ENCODE results near the gene STK26. TPM values are rescaled to one million over a fixed set of nuclear protein-coding genes. Genes with fewer than 3 reads are reported as not detected.
A peak's percentile ranks its signal among the peaks of the same experiment; 100 is the strongest.

Gene STK26
- total RNA-seq, 1 experiment from 2014 or later = 17.5 TPM

DNA sequence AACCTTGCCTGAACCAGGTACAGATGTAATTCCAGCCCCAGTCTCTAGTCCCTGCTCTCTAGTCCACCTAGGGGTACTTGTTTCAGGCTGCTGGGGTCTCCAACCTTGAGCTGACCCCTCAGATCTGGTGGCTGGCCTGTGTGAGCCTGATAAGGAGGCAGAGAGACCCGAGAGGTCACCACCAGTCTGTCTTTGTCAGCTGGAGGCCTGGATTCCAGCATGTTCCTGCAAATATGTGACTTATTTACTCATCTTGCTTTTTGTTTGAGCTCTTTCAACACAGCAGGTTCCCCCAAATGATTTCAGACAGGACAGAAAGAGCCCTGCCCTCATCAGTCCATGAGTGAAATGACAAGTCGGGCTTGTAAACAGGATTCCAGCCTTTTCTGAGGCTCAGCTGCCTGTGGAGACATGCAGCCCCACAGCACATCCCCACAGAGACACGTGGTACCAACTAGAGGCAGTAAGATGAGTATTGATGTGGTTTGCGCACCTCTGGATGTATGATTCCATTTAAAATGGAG, 37.5 kb upstream of the STK26 start:
- TF ChIP-seq, protein P1, sequence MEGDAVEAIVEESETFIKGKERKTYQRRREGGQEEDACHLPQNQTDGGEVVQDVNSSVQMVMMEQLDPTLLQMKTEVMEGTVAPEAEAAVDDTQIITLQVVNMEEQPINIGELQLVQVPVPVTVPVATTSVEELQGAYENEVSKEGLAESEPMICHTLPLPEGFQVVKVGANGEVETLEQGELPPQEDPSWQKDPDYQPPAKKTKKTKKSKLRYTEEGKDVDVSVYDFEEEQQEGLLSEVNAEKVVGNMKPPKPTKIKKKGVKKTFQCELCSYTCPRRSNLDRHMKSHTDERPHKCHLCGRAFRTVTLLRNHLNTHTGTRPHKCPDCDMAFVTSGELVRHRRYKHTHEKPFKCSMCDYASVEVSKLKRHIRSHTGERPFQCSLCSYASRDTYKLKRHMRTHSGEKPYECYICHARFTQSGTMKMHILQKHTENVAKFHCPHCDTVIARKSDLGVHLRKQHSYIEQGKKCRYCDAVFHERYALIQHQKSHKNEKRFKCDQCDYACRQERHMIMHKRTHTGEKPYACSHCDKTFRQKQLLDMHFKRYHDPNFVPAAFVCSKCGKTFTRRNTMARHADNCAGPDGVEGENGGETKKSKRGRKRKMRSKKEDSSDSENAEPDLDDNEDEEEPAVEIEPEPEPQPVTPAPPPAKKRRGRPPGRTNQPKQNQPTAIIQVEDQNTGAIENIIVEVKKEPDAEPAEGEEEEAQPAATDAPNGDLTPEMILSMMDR (IDR thresholded peaks at IDR 0.05; ENCODE audit: unreplicated experiment) = no peak
- no peak overlapping the region for H3K4me3 Mint-ChIP-seq (ENCODE audit: unreplicated experiment)
- H3K27ac Mint-ChIP-seq (ENCODE audit: low read depth, unreplicated experiment) = no peak overlapping the region
- H3K4me1 Mint-ChIP-seq (ENCODE audit: insufficient read depth, unreplicated experiment) = no peaks in the 10 kb centered on the region
- POLR2A ChIA-PET = no interaction called here
- CTCF ChIA-PET = no interaction called here
- intact Hi-C loops (cut with micrococcal nuclease) = no loop called here
- no peak for DNase-seq (ENCODE audit: unreplicated experiment)
- H3K9me3 Mint-ChIP-seq (ENCODE audit: unreplicated experiment) = no peaks in the 10 kb centered on the region
- H3K27me3 Mint-ChIP-seq (ENCODE audit: insufficient read depth, unreplicated experiment) = peaks cover 76% of the 10 kb centered on the region
- no TSS peak for BruUV-seq (replicated peaks)
- no peaks in the 10 kb centered on the region for H3K36me3 Mint-ChIP-seq (ENCODE audit: insufficient read depth, unreplicated experiment)

DNA sequence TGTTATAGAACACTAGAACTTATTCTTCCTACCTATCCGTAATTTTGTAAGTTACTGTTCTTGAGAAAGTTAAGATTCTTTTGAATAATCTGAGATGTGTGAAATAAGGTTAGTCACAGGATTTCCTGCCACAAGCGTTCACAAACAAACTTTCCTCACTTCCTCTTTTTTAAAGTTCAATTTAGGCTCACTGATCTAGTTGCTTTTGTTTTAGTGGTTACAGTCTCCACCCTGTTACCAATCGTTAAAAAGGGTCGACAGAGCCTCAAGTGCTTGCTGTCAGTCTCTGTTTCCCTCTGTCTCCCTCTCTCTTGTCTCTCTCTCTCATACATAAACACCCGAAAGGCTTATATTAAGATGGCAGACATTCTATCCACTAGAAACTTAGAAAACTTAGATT, 35.9 kb upstream of the STK26 start:
- Mint-ChIP-seq H3K4me1 (ENCODE audit: insufficient read depth, unreplicated experiment) (no peaks in the 10 kb centered on the region), H3K27me3 (ENCODE audit: insufficient read depth, unreplicated experiment) (peaks cover 78% of the 10 kb centered on the region), H3K36me3 (ENCODE audit: insufficient read depth, unreplicated experiment) (no peaks in the 10 kb centered on the region), H3K4me3 (ENCODE audit: unreplicated experiment) (no peak overlapping the region), H3K27ac (ENCODE audit: low read depth, unreplicated experiment) (no peak overlapping the region), H3K9me3 (ENCODE audit: unreplicated experiment) (peaks cover 7% of the 10 kb centered on the region)
- no TSS peak for BruUV-seq (replicated peaks)
- intact Hi-C loops (cut with micrococcal nuclease) = no loop called here
- TF ChIP-seq, protein P1 (IDR thresholded peaks at IDR 0.05; ENCODE audit: unreplicated experiment) = no peak
- POLR2A ChIA-PET = no interaction called here
- DNase-seq (ENCODE audit: unreplicated experiment) = no peak
- CTCF ChIA-PET = no interaction called here

DNA sequence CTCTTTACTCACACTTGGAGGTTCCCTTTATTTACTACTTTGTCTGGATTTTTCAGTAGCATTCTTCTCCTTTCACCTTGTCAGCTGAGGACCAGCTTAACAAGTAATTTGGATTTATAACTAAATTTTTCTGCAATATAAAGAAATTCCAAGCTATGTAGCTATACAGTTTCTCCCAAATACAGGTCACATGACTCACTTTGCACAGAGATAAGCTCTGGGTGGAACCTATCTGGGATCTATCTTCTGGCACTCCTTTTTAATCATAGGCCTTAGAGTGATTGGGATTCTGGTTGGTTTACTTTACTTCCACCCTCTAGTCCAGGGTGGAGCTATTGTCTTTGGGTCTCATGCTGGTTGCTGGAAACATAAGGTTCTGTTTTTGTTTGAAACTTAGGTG, 34.9 kb upstream of the STK26 start:
- no TSS peak for BruUV-seq (replicated peaks)
- ChIA-PET CTCF (no interaction called here), POLR2A (no interaction called here)
- Mint-ChIP-seq H3K4me1 (ENCODE audit: insufficient read depth, unreplicated experiment) (no peaks in the 10 kb centered on the region), H3K4me3 (ENCODE audit: unreplicated experiment) (no peak overlapping the region), H3K27me3 (ENCODE audit: insufficient read depth, unreplicated experiment) (peaks cover 78% of the 10 kb centered on the region), H3K27ac (ENCODE audit: low read depth, unreplicated experiment) (no peak overlapping the region), H3K9me3 (ENCODE audit: unreplicated experiment) (peaks cover 7% of the 10 kb centered on the region), H3K36me3 (ENCODE audit: insufficient read depth, unreplicated experiment) (no peaks in the 10 kb centered on the region)
- DNase-seq (ENCODE audit: unreplicated experiment) = no peak
- TF ChIP-seq, protein P1 (IDR thresholded peaks at IDR 0.05; ENCODE audit: unreplicated experiment) = no peak
- intact Hi-C loops (cut with micrococcal nuclease) = no loop called here

DNA sequence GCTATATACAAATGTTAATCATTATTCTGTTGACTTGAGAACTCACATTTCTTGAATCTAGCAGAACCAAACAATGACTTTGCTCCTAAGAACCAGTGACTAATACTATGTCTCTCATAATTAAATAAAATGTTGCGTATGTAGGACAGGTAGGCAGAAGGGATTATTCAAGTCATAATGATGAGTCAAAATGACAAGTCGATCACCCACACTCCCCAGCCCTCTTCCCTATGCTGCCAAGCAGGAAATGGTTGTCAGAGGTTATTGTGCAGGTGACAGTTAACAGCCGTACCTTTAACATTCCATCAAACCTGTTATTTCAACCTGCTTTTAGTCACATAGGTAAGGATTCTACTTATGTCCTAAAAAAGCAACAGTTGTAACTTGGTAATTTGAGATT, 22.0 kb upstream of the STK26 start:
- H3K4me1 Mint-ChIP-seq (ENCODE audit: insufficient read depth, unreplicated experiment) = peaks cover 6% of the 10 kb centered on the region
- ChIA-PET CTCF (interaction anchor here (0.9 kb wide), 1 partner anchor 159 kb away, joined by 4 read pairs; no protein-coding TSS in a partner anchor), POLR2A (no interaction called here)
- DNase-seq (ENCODE audit: unreplicated experiment) = peak; percentile 19
- TF ChIP-seq, protein P1 (IDR thresholded peaks at IDR 0.05; ENCODE audit: unreplicated experiment) = no peak
- no peak overlapping the region for H3K27ac Mint-ChIP-seq (ENCODE audit: low read depth, unreplicated experiment)
- H3K9me3 Mint-ChIP-seq (ENCODE audit: unreplicated experiment) = no peaks in the 10 kb centered on the region
- H3K36me3 Mint-ChIP-seq (ENCODE audit: insufficient read depth, unreplicated experiment) = no peaks in the 10 kb centered on the region
- intact Hi-C loops (cut with micrococcal nuclease) = no loop called here
- H3K27me3 Mint-ChIP-seq (ENCODE audit: insufficient read depth, unreplicated experiment) = peaks cover 68% of the 10 kb centered on the region
- no peak overlapping the region for H3K4me3 Mint-ChIP-seq (ENCODE audit: unreplicated experiment)
- BruUV-seq (replicated peaks) = no TSS peak

Measured in MCF 10A (cell line).